H9 (cell line): ENCODE results near the gene RGS6. TPM values are rescaled to one million over a fixed set of nuclear protein-coding genes. Genes with fewer than 3 reads are reported as not detected.

ENCODE experiments used
- DNase-seq: peaks from one replicate; pipeline ENCODE4 v3.0.0-alpha.2; 2017
- H2AFZ ChIP-seq: one replicate; pipeline ENCODE4 v1.6.1; 2013; ENCODE audit warnings: mild to moderate bottlenecking, low read length, control low read depth, moderate library complexity
- H2AK5ac ChIP-seq: 2 replicates; pipeline ENCODE4 v1.6.1; 2013; ENCODE audit warnings: low read length, control low read depth, mixed read lengths; ENCODE audit not compliant: insufficient read length
- H2BK120ac ChIP-seq: one replicate; pipeline ENCODE4 v1.6.1; 2013; ENCODE audit warnings: low read depth, mild to moderate bottlenecking, low read length, control low read depth, inconsistent platforms; ENCODE audit not compliant: poor library complexity, severe bottlenecking
- H2BK12ac ChIP-seq: 2 replicates; pipeline ENCODE4 v1.6.1; 2013; ENCODE audit warnings: low read length, control low read depth, mixed read lengths, low read depth; ENCODE audit not compliant: insufficient read length
- H2BK15ac ChIP-seq: 2 replicates; pipeline ENCODE4 v1.6.1; 2013; ENCODE audit warnings: low read depth, low read length, control low read depth
- H2BK20ac ChIP-seq: one replicate; pipeline ENCODE4 v1.6.1; 2013; ENCODE audit warnings: low read depth, mild to moderate bottlenecking, low read length, control low read depth, inconsistent platforms; ENCODE audit not compliant: poor library complexity, severe bottlenecking
- H2BK5ac ChIP-seq: 2 replicates; pipeline ENCODE4 v1.6.1; 2013; ENCODE audit warnings: low read length, control low read depth, mixed read lengths; ENCODE audit not compliant: insufficient read length
- H3K14ac ChIP-seq: 2 replicates; pipeline ENCODE4 v1.6.1; 2013; ENCODE audit warnings: low read length, control low read depth; ENCODE audit not compliant: insufficient read depth
- H3K18ac ChIP-seq: 2 replicates; pipeline ENCODE4 v1.6.1; 2013; ENCODE audit warnings: low read depth, mild to moderate bottlenecking, mixed read lengths, low read length, control low read depth; ENCODE audit not compliant: insufficient read length
- H3K23ac ChIP-seq: 2 replicates; pipeline ENCODE4 v1.6.1; 2013; ENCODE audit warnings: low read length, control low read depth, mixed read lengths, low read depth; ENCODE audit not compliant: insufficient read length
- H3K23me2 ChIP-seq: 2 replicates; pipeline ENCODE4 v1.6.1; 2013; ENCODE audit warnings: low read depth, mild to moderate bottlenecking, mixed read lengths, low read length, control low read depth; ENCODE audit not compliant: insufficient read length, poor library complexity, severe bottlenecking
- H3K27ac ChIP-seq: 2 replicates; pipeline ENCODE4 v1.5.1; 2013; ENCODE audit warnings: low read length, control low read depth, mixed read lengths, low read depth; ENCODE audit not compliant: insufficient read length
- H3K27me3 ChIP-seq: 2 replicates; pipeline ENCODE4 v1.6.1; 2013; ENCODE audit warnings: low read length, control low read depth, inconsistent platforms; ENCODE audit not compliant: insufficient read depth
- H3K4ac ChIP-seq: 2 replicates; pipeline ENCODE4 v1.6.1; 2013; ENCODE audit warnings: low read depth, mild to moderate bottlenecking, control low read depth, inconsistent platforms, low read length, moderate library complexity
- H3K4me1 ChIP-seq: 2 replicates; pipeline ENCODE4 v1.6.1; 2013; ENCODE audit warnings: low read length, control low read depth, inconsistent platforms; ENCODE audit not compliant: insufficient read depth
- H3K4me2 ChIP-seq: 2 replicates; pipeline ENCODE4 v1.6.1; 2013; ENCODE audit warnings: low read length, control low read depth, mixed read lengths; ENCODE audit not compliant: insufficient read length, insufficient read depth
- H3K56ac ChIP-seq: 2 replicates; pipeline ENCODE4 v1.6.1; 2013; ENCODE audit warnings: low read depth, mild to moderate bottlenecking, mixed read lengths, low read length, control low read depth; ENCODE audit not compliant: insufficient read length
- H3K79me1 ChIP-seq: 2 replicates; pipeline ENCODE4 v1.6.1; 2013; ENCODE audit warnings: low read depth, mild to moderate bottlenecking, moderate library complexity, low read length, control low read depth, inconsistent platforms; ENCODE audit not compliant: insufficient read depth, poor library complexity, severe bottlenecking
- H3K79me2 ChIP-seq: 2 replicates; pipeline ENCODE4 v1.6.1; 2013; ENCODE audit warnings: low read length, control low read depth, inconsistent platforms; ENCODE audit not compliant: insufficient read depth
- H3K9ac ChIP-seq: 2 replicates; pipeline ENCODE4 v1.6.1; 2013; ENCODE audit warnings: low read length, control low read depth, mixed read lengths; ENCODE audit not compliant: insufficient read length; ENCODE audit errors: extremely low read depth
- H3K9me3 ChIP-seq: one replicate; pipeline ENCODE4 v1.6.1; 2013; ENCODE audit warnings: low read depth, low read length, inconsistent platforms; ENCODE audit not compliant: control insufficient read depth
- H3T11ph ChIP-seq: one replicate; pipeline ENCODE4 v1.6.1; 2013; ENCODE audit warnings: mild to moderate bottlenecking, low read length, control low read depth, inconsistent platforms
- H4K20me1 ChIP-seq: one replicate; pipeline ENCODE4 v1.6.1; 2013; ENCODE audit not compliant: control insufficient read depth, insufficient read length, insufficient read depth
- H4K5ac ChIP-seq: 2 replicates; pipeline ENCODE4 v1.6.1; 2013; ENCODE audit warnings: low read depth, mild to moderate bottlenecking, mixed read lengths, low read length, control low read depth; ENCODE audit not compliant: insufficient read length
- H4K8ac ChIP-seq: replicated peaks from 2 replicates; pipeline ENCODE4 v1.6.1; 2013; ENCODE audit warnings: low read length, control low read depth, mixed read lengths, low read depth; ENCODE audit not compliant: insufficient read length
- H4K91ac ChIP-seq: 2 replicates; pipeline ENCODE4 v1.6.1; 2013; ENCODE audit warnings: low read depth, mild to moderate bottlenecking, moderate library complexity, mixed read lengths, low read length, control low read depth; ENCODE audit not compliant: insufficient read length
- H3K27ac Mint-ChIP-seq, 3 experiments: 2 replicates in 2 of 3; 3 replicates in 1 of 3; pipeline ENCODE4 v1.8.0; 2020 to 2021; ENCODE audit warnings: mixed read lengths in 3 of 3, mild to moderate bottlenecking in 1 of 3, moderate library complexity in 1 of 3
- H3K27me3 Mint-ChIP-seq: 2 replicates; pipeline ENCODE4 v1.8.0; 2021; ENCODE audit warnings: low read depth, mild to moderate bottlenecking, moderate library complexity, mixed read lengths
- H3K36me3 Mint-ChIP-seq, 3 experiments: 2 replicates in 2 of 3; 3 replicates in 1 of 3; pipeline ENCODE4 v1.8.0; 2020 to 2021; ENCODE audit warnings: low read depth in 3 of 3, mixed read lengths in 3 of 3; ENCODE audit not compliant: insufficient read depth in 1 of 3
- H3K4me1 Mint-ChIP-seq, 2 experiments: 2 replicates each; pipeline ENCODE4 v1.8.0; 2020; ENCODE audit warnings: mixed read lengths in 2 of 2
- H3K4me3 Mint-ChIP-seq, 2 experiments: 2 replicates in 1 of 2; 3 replicates in 1 of 2; pipeline ENCODE4 v1.8.0; 2020 to 2021; ENCODE audit warnings: mild to moderate bottlenecking in 2 of 2, mixed read lengths in 2 of 2, moderate library complexity in 1 of 2
- H3K9me3 Mint-ChIP-seq, 2 experiments: 2 replicates in 1 of 2; 3 replicates in 1 of 2; pipeline ENCODE4 v1.8.0; 2020; ENCODE audit warnings: mild to moderate bottlenecking in 2 of 2, mixed read lengths in 2 of 2, moderate library complexity in 1 of 2
- WGBS: extraction: QIAGEN DNeasy Blood & Tissue Kit; methylation state at CpG from one replicate; pipeline ENCODE4 v1.1.7; 2013; ENCODE audit warnings: missing lambda C conversion rate, low lambda C conversion rate, mixed read lengths; ENCODE audit not compliant: insufficient read length; ENCODE audit errors: extremely low coverage; 5-methylcytosine and 5-hydroxymethylcytosine counted together
- total RNA-seq: library from RNA; stranded (reverse); gene quantifications from 2 replicates; pipeline ENCODE4 v1.2.1, GENCODE V29; 2021
- TF ChIP-seq, protein P1 (sequence below): fragments of 200-600 bp; sonication (generic); conservative IDR thresholded peaks from 3 replicates; pipeline ENCODE4 v1.8.0; 2021; ENCODE audit warnings: antibody characterized with exemption, mild to moderate bottlenecking

Gene RGS6
- total RNA-seq, 1 experiment from 2014 or later, result 3.0 TPM

DNA sequence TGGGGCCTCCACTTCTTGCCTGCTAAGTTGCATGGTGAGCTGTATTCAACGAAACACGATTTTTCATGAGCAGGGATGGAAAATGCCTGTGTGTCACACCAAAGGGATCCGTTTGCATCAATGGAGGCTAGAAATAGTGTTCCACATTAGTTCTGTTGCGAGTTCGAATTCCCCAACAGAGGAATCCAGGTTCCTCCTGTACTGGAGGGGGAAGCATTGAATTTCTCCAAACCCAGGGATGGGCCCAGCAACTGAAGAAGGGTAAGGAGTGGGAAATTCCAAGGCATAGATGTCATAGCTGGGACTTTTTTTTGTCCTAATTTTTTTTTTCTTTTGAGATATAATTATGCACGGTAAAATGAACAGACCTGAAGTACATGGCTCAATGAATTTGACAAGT lies 625.4 kb downstream of the RGS6 start:
- WGBS, result no CpG with 5 or more reads among the region's 6 CpGs
- Histone ChIP-seq H3K79me1 (no peaks in the 10 kb centered on the region), H3K18ac (no peak overlapping the region), H3K79me2 (no peaks in the 10 kb centered on the region), H3K9me3 (no peaks in the 10 kb centered on the region), H4K5ac (no peak overlapping the region), H2BK12ac (no peak overlapping the region), H2BK5ac (no peak overlapping the region), H3K4ac (no peak overlapping the region), H3K27ac (no peak overlapping the region), H3T11ph (no peak overlapping the region), H2BK120ac (no peak overlapping the region), H2AFZ (no peak overlapping the region), H2AK5ac (no peak overlapping the region), H3K23me2 (no peaks in the 10 kb centered on the region), H3K23ac (no peak overlapping the region), H4K8ac (no peak overlapping the region), H3K27me3 (no peaks in the 10 kb centered on the region), H3K56ac (no peak overlapping the region), H2BK15ac (no peak overlapping the region), H3K14ac (no peak overlapping the region), H3K4me1 (peaks cover 13% of the 10 kb centered on the region; the same call in 1 of the 2 replicates), H2BK20ac (no peak overlapping the region), H4K20me1 (no peaks in the 10 kb centered on the region), H3K9ac (no peak overlapping the region), H3K4me2 (no peak overlapping the region), H4K91ac (no peak overlapping the region)
- TF ChIP-seq, protein P1, sequence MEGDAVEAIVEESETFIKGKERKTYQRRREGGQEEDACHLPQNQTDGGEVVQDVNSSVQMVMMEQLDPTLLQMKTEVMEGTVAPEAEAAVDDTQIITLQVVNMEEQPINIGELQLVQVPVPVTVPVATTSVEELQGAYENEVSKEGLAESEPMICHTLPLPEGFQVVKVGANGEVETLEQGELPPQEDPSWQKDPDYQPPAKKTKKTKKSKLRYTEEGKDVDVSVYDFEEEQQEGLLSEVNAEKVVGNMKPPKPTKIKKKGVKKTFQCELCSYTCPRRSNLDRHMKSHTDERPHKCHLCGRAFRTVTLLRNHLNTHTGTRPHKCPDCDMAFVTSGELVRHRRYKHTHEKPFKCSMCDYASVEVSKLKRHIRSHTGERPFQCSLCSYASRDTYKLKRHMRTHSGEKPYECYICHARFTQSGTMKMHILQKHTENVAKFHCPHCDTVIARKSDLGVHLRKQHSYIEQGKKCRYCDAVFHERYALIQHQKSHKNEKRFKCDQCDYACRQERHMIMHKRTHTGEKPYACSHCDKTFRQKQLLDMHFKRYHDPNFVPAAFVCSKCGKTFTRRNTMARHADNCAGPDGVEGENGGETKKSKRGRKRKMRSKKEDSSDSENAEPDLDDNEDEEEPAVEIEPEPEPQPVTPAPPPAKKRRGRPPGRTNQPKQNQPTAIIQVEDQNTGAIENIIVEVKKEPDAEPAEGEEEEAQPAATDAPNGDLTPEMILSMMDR, result no peak
- Mint-ChIP-seq H3K4me3 (no peak overlapping the region), H3K4me1 (peaks cover 39 to 43% of the 10 kb centered on the region in 2 experiments), H3K27me3 (peaks cover 4% of the 10 kb centered on the region), H3K9me3 (no peaks in the 10 kb centered on the region), H3K27ac (no peak overlapping the region), H3K36me3 (no peaks in the 10 kb centered on the region)
- no peak for DNase-seq
